H1 (cell line): ENCODE data around the gene PRICKLE2. TPM values are rescaled to one million over a fixed set of nuclear protein-coding genes. Genes with fewer than 3 reads are reported as not detected.

Experiments used
- CTCF ChIA-PET: fragments of 300-600 bp; sonication (Branson Sonifier 250); formaldehyde crosslinking; loops from one replicate; lab custom pipeline; 2021; ENCODE audit not compliant: partially characterized antibody; lab: Charles Lee
- POLR2A ChIA-PET: fragments of 300-600 bp; sonication (Branson Sonifier 250); formaldehyde crosslinking; loops from one replicate; lab custom pipeline; 2021; ENCODE audit warnings: inconsistent platforms; ENCODE audit not compliant: partially characterized antibody; lab: Charles Lee
- DNase-seq, 2 experiments: peaks; one replicate each; pipeline versions ENCODE4 v3.0.0 to v3.0.0-alpha.2; 2010 to 2022; ENCODE audit warnings: low spot score in 2 of 2, low read depth in 1 of 2, mixed read lengths in 1 of 2
- FAIRE-seq: peaks from 2 replicates; lab custom pipeline; 2011; peaks lifted over from hg19 to GRCh38; lab: Jason Lieb, UNC
- H2AFZ ChIP-seq: 2 replicates; pipeline ENCODE4 v1.8.1; 2012; ENCODE audit warnings: low read length, inconsistent platforms
- H2AK5ac ChIP-seq: 2 replicates; pipeline ENCODE4 v1.6.1; 2013; ENCODE audit warnings: low read depth, low read length
- H2BK120ac ChIP-seq: replicated peaks from 2 replicates; pipeline ENCODE3; 2013; ENCODE audit warnings: low read depth, low read length, inconsistent platforms
- H2BK12ac ChIP-seq: 2 replicates; pipeline ENCODE4 v1.6.1; 2013; ENCODE audit warnings: low read depth, low read length
- H2BK15ac ChIP-seq: 2 replicates; pipeline ENCODE4 v1.6.1; 2013; ENCODE audit warnings: low read length
- H2BK20ac ChIP-seq: 2 replicates; pipeline ENCODE4 v1.6.1; 2013; ENCODE audit warnings: low read length
- H2BK5ac ChIP-seq: 2 replicates; pipeline ENCODE4 v1.6.1; 2013; ENCODE audit warnings: low read depth, low read length
- H3K14ac ChIP-seq: 2 replicates; pipeline ENCODE4 v1.6.1; 2013; ENCODE audit warnings: inconsistent platforms; ENCODE audit not compliant: insufficient read length
- H3K18ac ChIP-seq: 2 replicates; pipeline ENCODE4 v1.6.1; 2013; ENCODE audit warnings: low read length; ENCODE audit errors: extremely low read depth
- H3K23ac ChIP-seq: 2 replicates; pipeline ENCODE4 v1.6.1; 2013; ENCODE audit warnings: inconsistent platforms; ENCODE audit not compliant: insufficient read length
- H3K23me2 ChIP-seq: 2 replicates; pipeline ENCODE4 v1.6.1; 2013; ENCODE audit warnings: low read depth, low read length
- H3K27ac ChIP-seq: 2 replicates; pipeline ENCODE4 v1.6.1; 2011; ENCODE audit warnings: low read depth, low read length, inconsistent platforms
- H3K27me3 ChIP-seq, 4 experiments: replicated peaks in 1 of 4; 1 replicate in 1 of 4; 2 replicates in 3 of 4; pipeline versions ENCODE4 v1.6.1 to v1.8.1; 2011 to 2013; ENCODE audit warnings: low read length in 3 of 4, mild to moderate bottlenecking in 3 of 4, inconsistent platforms in 2 of 4, mixed read lengths in 2 of 4, moderate library complexity in 1 of 4; ENCODE audit not compliant: control insufficient read depth in 3 of 4, insufficient read depth in 3 of 4; ENCODE audit errors: extremely low read depth in 1 of 4
- H3K36me3 ChIP-seq, 4 experiments: 2 replicates each; pipeline versions ENCODE4 v1.6.1 to v1.8.1; 2011 to 2013; ENCODE audit warnings: mild to moderate bottlenecking in 4 of 4, low read length in 3 of 4, moderate library complexity in 2 of 4, control low read depth in 1 of 4, inconsistent platforms in 1 of 4; ENCODE audit not compliant: insufficient read depth in 4 of 4, control insufficient read depth in 2 of 4
- H3K4ac ChIP-seq: replicated peaks from 2 replicates; pipeline ENCODE3; 2013; ENCODE audit warnings: low read length, low read depth, mixed read lengths, inconsistent platforms; ENCODE audit not compliant: insufficient read length
- H3K4me1 ChIP-seq, 4 experiments: replicated peaks in 1 of 4; 1 replicate in 1 of 4; 2 replicates in 3 of 4; pipeline versions ENCODE4 v1.6.1 to v1.8.1; 2011 to 2013; ENCODE audit warnings: low read length in 3 of 4, inconsistent platforms in 2 of 4, mixed read lengths in 1 of 4; ENCODE audit not compliant: insufficient read depth in 4 of 4, control insufficient read depth in 3 of 4
- H3K4me2 ChIP-seq, 2 experiments: 2 replicates each; pipeline versions ENCODE4 v1.6.1 to v1.8.1; 2011 to 2013; ENCODE audit warnings: low read depth in 2 of 2, low read length in 2 of 2, control low read depth in 1 of 2, inconsistent platforms in 1 of 2, mild to moderate bottlenecking in 1 of 2; ENCODE audit not compliant: insufficient read depth in 1 of 2
- H3K4me3 ChIP-seq, 4 experiments: fragments of 200-600, 300-600 bp in 1 of 4; sonication (generic), shearing (Covaris generic), sonication (Bioruptor Twin) in 1 of 4; 2 replicates each; pipeline versions ENCODE4 v1.5.1 to v1.8.1; 2011 to 2016; ENCODE audit warnings: low read length in 4 of 4, low read depth in 3 of 4, control low read depth in 2 of 4, inconsistent platforms in 2 of 4, mild to moderate bottlenecking in 2 of 4, mixed read lengths in 1 of 4, moderate library complexity in 1 of 4; ENCODE audit not compliant: insufficient read depth in 2 of 4; ENCODE audit errors: extremely low read depth in 1 of 4
- H3K56ac ChIP-seq: replicated peaks from 2 replicates; pipeline ENCODE3; 2013; ENCODE audit warnings: low read depth, mild to moderate bottlenecking, mixed read lengths, low read length, inconsistent platforms; ENCODE audit not compliant: insufficient read length
- H3K79me1 ChIP-seq: 2 replicates; pipeline ENCODE4 v1.6.1; 2013; ENCODE audit warnings: low read depth, low read length, control low read depth
- H3K79me2 ChIP-seq, 2 experiments: 2 replicates each; pipeline versions ENCODE4 v1.6.1 to v1.8.1; 2012 to 2013; ENCODE audit warnings: low read length in 2 of 2, mild to moderate bottlenecking in 2 of 2, inconsistent platforms in 1 of 2; ENCODE audit not compliant: insufficient read depth in 2 of 2, control insufficient read depth in 1 of 2
- H3K9ac ChIP-seq, 4 experiments: replicated peaks in 1 of 4; 1 replicate in 1 of 4; 2 replicates in 3 of 4; pipeline versions ENCODE4 v1.6.1 to v1.8.1; 2011 to 2013; ENCODE audit warnings: low read depth in 3 of 4, low read length in 3 of 4, control low read depth in 2 of 4, mild to moderate bottlenecking in 2 of 4, moderate library complexity in 2 of 4, inconsistent platforms in 1 of 4; ENCODE audit errors: extremely low read depth in 1 of 4
- H3K9me3 ChIP-seq, 2 experiments: 2 replicates each; pipeline versions ENCODE4 v1.6.1 to v1.8.1; 2012 to 2013; ENCODE audit warnings: mild to moderate bottlenecking in 2 of 2, moderate library complexity in 2 of 2, control low read depth in 1 of 2, inconsistent platforms in 1 of 2, low read depth in 1 of 2, low read length in 1 of 2, mixed read lengths in 1 of 2; ENCODE audit not compliant: insufficient read depth in 2 of 2
- H4K20me1 ChIP-seq, 2 experiments: replicated peaks in 1 of 2; 2 replicates each; pipeline versions ENCODE3 to v1.8.1; 2011 to 2013; ENCODE audit warnings: inconsistent platforms in 2 of 2, low read length in 2 of 2, mild to moderate bottlenecking in 1 of 2; ENCODE audit not compliant: insufficient read depth in 2 of 2, control insufficient read depth in 1 of 2
- H4K5ac ChIP-seq: 2 replicates; pipeline ENCODE4 v1.6.1; 2013; ENCODE audit warnings: low read length, low read depth, mixed read lengths, inconsistent platforms; ENCODE audit not compliant: insufficient read length
- H4K8ac ChIP-seq: 2 replicates; pipeline ENCODE4 v1.8.0; 2013; ENCODE audit warnings: mild to moderate bottlenecking, moderate library complexity, low read length, inconsistent platforms; ENCODE audit not compliant: insufficient read depth; ENCODE audit errors: extremely low read depth
- H4K91ac ChIP-seq: replicated peaks from 2 replicates; pipeline ENCODE3; 2013; ENCODE audit warnings: low read length, mixed read lengths, inconsistent platforms; ENCODE audit not compliant: insufficient read length
- FOSL1 ChIP-seq: IDR thresholded peaks from 2 replicates; pipeline ENCODE4 v1.6.1; 2011; ENCODE audit warnings: mild to moderate bottlenecking, low read depth, low read length, moderate library complexity; ENCODE audit not compliant: insufficient read depth
- GABPA ChIP-seq: IDR thresholded peaks from 2 replicates; pipeline ENCODE4 v1.6.1; 2011; ENCODE audit warnings: mild to moderate bottlenecking, low read length, moderate library complexity, borderline replicate concordance; ENCODE audit not compliant: insufficient read depth
- JUN ChIP-seq: IDR thresholded peaks from 2 replicates; pipeline ENCODE4 v1.6.1; 2011; ENCODE audit warnings: low read depth, mild to moderate bottlenecking, improper control_type of control experiment, low read length
- RXRA ChIP-seq: IDR thresholded peaks from 2 replicates; pipeline ENCODE4 v1.6.1; 2011; ENCODE audit warnings: low read depth, mild to moderate bottlenecking, low read length, moderate library complexity; ENCODE audit not compliant: insufficient read depth
- SUZ12 ChIP-seq: fragments of 200-600 bp; sonication (generic); IDR thresholded peaks from 2 replicates; pipeline ENCODE4 v1.6.1; 2012; ENCODE audit warnings: mild to moderate bottlenecking, inconsistent platforms, low read length, moderate library complexity, mixed read lengths
- WGBS, 2 experiments: shearing (Covaris generic) in 1 of 2; methylation state at CpG; one replicate each; pipeline versions ENCODE4 v1.1.6 to v1.1.7; 2013 to 2015; ENCODE audit warnings: low lambda C conversion rate in 2 of 2, mixed read lengths in 2 of 2, inconsistent platforms in 1 of 2, low coverage in 1 of 2, missing lambda C conversion rate in 1 of 2; ENCODE audit not compliant: insufficient replicate concordance in 2 of 2, insufficient coverage in 1 of 2, insufficient read length in 1 of 2; ENCODE audit errors: extremely low coverage in 1 of 2, missing lambda C conversion rate in 1 of 2; 5-methylcytosine and 5-hydroxymethylcytosine counted together
- polyA plus RNA-seq, 7 experiments: library from polyadenylated mRNA; depleted of rRNA in 3 of 7; stranded (reverse) in 5 of 7; unstranded in 2 of 7; fragments of >200 nt in 5 of 7; fragments of 200-250 nt in 2 of 7; gene quantifications; 1 replicate in 5 of 7; 2 replicates in 1 of 7; 4 replicates in 1 of 7; pipeline versions ENCODE4 v1.2.1 to v1.2.3, GENCODE V29; 2011 to 2013; ENCODE audit warnings: missing spikeins in 2 of 7, mixed read lengths in 2 of 7
- total RNA-seq: library from RNA; stranded (reverse); fragmentation: NEBNext Ultra II Directional; extraction: Animal tissue kit (Norgen Biotek cat#: 25700); gene quantifications from 2 replicates; pipeline ENCODE4 v1.2.1, GENCODE V29; 2021

Gene PRICKLE2
- total and polyA plus RNA-seq, 2 of the 8 experiments (the other 6 are each of a cell fraction or from before 2014, with no cell fraction given): 2.9 to 8.0 TPM

- H4K91ac ChIP-seq: no peak overlapping the region
- H4K5ac ChIP-seq: no peak overlapping the region
- no peak overlapping the region for H2BK20ac ChIP-seq
- no peak for FAIRE-seq
- H2AK5ac ChIP-seq: no peak overlapping the region
- H4K20me1 ChIP-seq: no peaks in the 10 kb centered on the region
- H3K23ac ChIP-seq: no peak overlapping the region
- no peak for DNase-seq
- WGBS, 2 experiments: 86% methylated on average over 2 of the region's 2 CpGs; no CpG with 5 or more reads in 1 of the 2 experiments
- no peaks in the 10 kb centered on the region; a peak in 1 of 7 replicates for H3K27me3 ChIP-seq
- H3K4me1 ChIP-seq: peaks cover 0 to 9% (median 1%) of the 10 kb centered on the region in 4 experiments; a peak in 2 of 7 replicates
- no peak overlapping the region for H3K27ac ChIP-seq
- TF ChIP-seq RXRA (no peak), GABPA (no peak), FOSL1 (no peak), JUN (no peak), SUZ12 (no peak)
- TF ChIP-seq, all 59 proteins: peak for 0
- H3K79me2 ChIP-seq: no peaks in the 10 kb centered on the region
- no peaks in the 10 kb centered on the region for H3K79me1 ChIP-seq
- H3K4me2 ChIP-seq: no peak overlapping the region
- H2BK12ac ChIP-seq: no peak overlapping the region
- no peaks in the 10 kb centered on the region for H3K36me3 ChIP-seq
- H2BK5ac ChIP-seq: no peak overlapping the region
- no peak overlapping the region for H2AFZ ChIP-seq
- no peak overlapping the region for H3K14ac ChIP-seq
- CTCF ChIA-PET: interaction anchor here (1.1 to 1.4 kb wide), 3 partner anchors 8 to 76 kb away, joined by 4 to 6 read pairs (median 4); no protein-coding TSS in a partner anchor
- no peak overlapping the region for H3K56ac ChIP-seq
- no peak overlapping the region for H4K8ac ChIP-seq
- H3K18ac ChIP-seq: no peak overlapping the region
- no peaks in the 10 kb centered on the region for H3K9me3 ChIP-seq
- H2BK120ac ChIP-seq: no peak overlapping the region
- POLR2A ChIA-PET: no interaction called here
- no peak overlapping the region for H2BK15ac ChIP-seq
- H3K4me3 ChIP-seq: no peak overlapping the region
- H3K23me2 ChIP-seq: no peaks in the 10 kb centered on the region
- H3K4ac ChIP-seq: no peak overlapping the region
- no peak overlapping the region for H3K9ac ChIP-seq
Measured at GRCh38 chr3:64185436-64185835, 39.8 kb downstream of the PRICKLE2 start.
